GM19463 (cell line): ENCODE results near the gene SND1.
A peak's percentile ranks its signal among the peaks of the same experiment; 100 is the strongest.
"Not testable (repeated sequence)": the region's sequence is repeated elsewhere in the genome, so short reads cannot be mapped to it uniquely, and the experiment has no call there.

ENCODE experiments used
- ATAC-seq: cut with Tn5 transposase; IDR thresholded peaks from one replicate; pipeline ENCODE4 v1.9.1; 2021; ENCODE audit warnings: mild to moderate bottlenecking, moderate library complexity; ENCODE audit not compliant: unreplicated experiment

Gene SND1

GRCh38 chr7:127901895-127902703, 250.1 kb downstream of the SND1 start:
- ATAC-seq = peak; percentile 36

- ATAC-seq = not testable (repeated sequence)
These were observed 250.8 kb downstream of the SND1 start for GRCh38 chr7:127902753-127903152.

GRCh38 chr7:127903892-127904669, 252.1 kb downstream of the SND1 start:
- ATAC-seq = no peak

GRCh38 chr7:127904670-127904985, 252.6 kb downstream of the SND1 start:
- ATAC-seq = no peak

GRCh38 chr7:127905021-127905420, 253.0 kb downstream of the SND1 start:
- ATAC-seq = no peak

GRCh38 chr7:127905491-127906330, 253.7 kb downstream of the SND1 start:
- ATAC-seq = no peak

GRCh38 chr7:127907110-127908040, 255.4 kb downstream of the SND1 start:
- no peak for ATAC-seq

GRCh38 chr7:127908430-127909258, 256.6 kb downstream of the SND1 start:
- ATAC-seq = no peak

- ATAC-seq = no peak
These were observed 257.6 kb downstream of the SND1 start for GRCh38 chr7:127909424-127910152.

- no peak for ATAC-seq
These were observed 258.7 kb downstream of the SND1 start for GRCh38 chr7:127910670-127911069.

GRCh38 chr7:127911968-127912511, 260.0 kb downstream of the SND1 start:
- peak; percentile 80 for ATAC-seq

- ATAC-seq = no peak
These were observed 260.9 kb downstream of the SND1 start for GRCh38 chr7:127912901-127913300.

GRCh38 chr7:127913686-127914085, 261.7 kb downstream of the SND1 start:
- no peak for ATAC-seq

GRCh38 chr7:127914693-127915092, 262.7 kb downstream of the SND1 start:
- ATAC-seq = no peak

GRCh38 chr7:127916735-127917134, 264.7 kb downstream of the SND1 start:
- no peak for ATAC-seq

GRCh38 chr7:127918130-127918529, 266.1 kb downstream of the SND1 start:
- no peak for ATAC-seq

GRCh38 chr7:127920787-127921438, 268.9 kb downstream of the SND1 start:
- ATAC-seq = no peak

- ATAC-seq = no peak
These were observed 270.7 kb downstream of the SND1 start for GRCh38 chr7:127922656-127923055.
